K562 (cell line): ENCODE data around the gene LANCL3. TPM values are rescaled to one million over a fixed set of nuclear protein-coding genes. Genes with fewer than 3 reads are reported as not detected.

ENCODE experiments used
- C11orf30 ChIP-seq: fragments of 450-650 bp; IDR thresholded peaks from 2 replicates; pipeline ENCODE4 v1.6.1; 2016; ENCODE audit warnings: low read depth, mild to moderate bottlenecking
- CBX2 ChIP-seq: fragments of 200-600 bp; sonication (generic); IDR thresholded peaks from one replicate; pipeline ENCODE4 v1.6.1; 2012; ENCODE audit warnings: mild to moderate bottlenecking, low read length, inconsistent platforms; ENCODE audit not compliant: insufficient read depth, poor library complexity, severe bottlenecking
- CCNT2 ChIP-seq: IDR thresholded peaks from 2 replicates; pipeline ENCODE4 v1.6.1; 2011; ENCODE audit warnings: borderline replicate concordance, low read depth, mild to moderate bottlenecking, moderate library complexity, mixed read lengths, low read length; ENCODE audit not compliant: insufficient read length; ENCODE audit errors: extremely low read depth
- GABPB1 ChIP-seq: sonication (generic); formaldehyde crosslinking; IDR thresholded peaks from 2 replicates; pipeline ENCODE4 v1.8.0; 2022; ENCODE audit warnings: mild to moderate bottlenecking, missing genetic modification reagents
- KAT8 ChIP-seq: fragments of 450-650 bp; IDR thresholded peaks from 2 replicates; pipeline ENCODE4 v1.6.1; 2016; ENCODE audit warnings: low read depth, mild to moderate bottlenecking
- MAX ChIP-seq: sonication (generic); formaldehyde crosslinking; IDR thresholded peaks from 2 replicates; pipeline ENCODE4 v1.9.0; 2022; ENCODE audit warnings: mild to moderate bottlenecking, missing genetic modification reagents
- MGA ChIP-seq: fragments of 450-650 bp; IDR thresholded peaks from 2 replicates; pipeline ENCODE4 v1.6.1; 2016; ENCODE audit warnings: mild to moderate bottlenecking, moderate library complexity
- NR4A1 ChIP-seq, 2 experiments: fragments of 250-450 bp in 1 of 2; fragments of 450-650 bp in 1 of 2; sonication (Bioruptor Pico) in 1 of 2; IDR thresholded peaks; 2 replicates each; pipeline versions ENCODE4 v1.4.0 to v1.6.1; 2016 to 2020; ENCODE audit warnings: mild to moderate bottlenecking in 2 of 2, missing compliant biosample characterization in 1 of 2, missing genetic modification characterization in 1 of 2, moderate library complexity in 1 of 2
- PCBP2 ChIP-seq: fragments of 200-400 bp; formaldehyde crosslinking; IDR thresholded peaks from 2 replicates; pipeline ENCODE4 v1.6.1; 2018; ENCODE audit warnings: low read length, low read depth, mild to moderate bottlenecking, moderate library complexity; ENCODE audit not compliant: poor library complexity, severe bottlenecking
- RCOR1 ChIP-seq, 2 experiments: IDR thresholded peaks; 2 replicates each; pipeline ENCODE4 v1.6.1; 2012; ENCODE audit warnings: low read depth in 2 of 2, low read length in 2 of 2, borderline replicate concordance in 1 of 2, improper control_type of control experiment in 1 of 2
- ZNF274 ChIP-seq: IDR thresholded peaks from 2 replicates; pipeline ENCODE4 v1.6.1; 2011; ENCODE audit warnings: low read depth, mild to moderate bottlenecking, low read length, moderate library complexity, borderline replicate concordance
- ZNF696 ChIP-seq: fragments of 250-450 bp; sonication (Bioruptor Pico); conservative IDR thresholded peaks from 2 replicates; pipeline ENCODE4 v1.4.0; 2020; ENCODE audit warnings: mild to moderate bottlenecking, moderate library complexity
- polyA plus RNA-seq, 8 experiments: library from polyadenylated mRNA; depleted of rRNA in 4 of 8; stranded (reverse) in 5 of 8; unstranded in 3 of 8; fragments of >200 nt; fragmentation: Nextera tagmentation in 2 of 8; fragmentation: Illumina TruSeq in 1 of 8; extraction: Ambion mirVana in 2 of 8; extraction: Trizol in 1 of 8; gene quantifications; 2 replicates each; pipeline versions ENCODE4 v1.2.1 to v1.2.3, GENCODE V29; 2011 to 2014; ENCODE audit warnings: inconsistent platforms in 1 of 8, missing spikeins in 1 of 8
- total RNA-seq, 7 experiments: library from RNA; depleted of rRNA in 6 of 7; stranded (reverse); fragments of >200 nt in 6 of 7; fragmentation: Illumina TruSeq in 2 of 7; extraction: Trizol in 2 of 7; gene quantifications; 2 replicates each; pipeline versions ENCODE4 v1.2.1 to v1.2.3, GENCODE V29; 2011 to 2021; ENCODE audit warnings: low replicate concordance in 1 of 7

Gene LANCL3
- total and polyA plus RNA-seq, 9 of the 15 experiments (the other 6 are each of a cell fraction or from before 2014, with no cell fraction given), result 0.41 to 1.5 (median 0.58) TPM

GRCh38 chrX:37685381-37686359 is 114.2 kb downstream of the LANCL3 start, which contains the start of gene XK (continued):
- TF ChIP-seq MGA (peak; percentile 97), ZNF274 (no peak), PCBP2 (no peak), ZNF696 (no peak), C11orf30 (peak; percentile 66; the same call in 1 of the 2 replicates), CBX2 (no peak), MAX (peak; percentile 83), RCOR1 (IDR thresholded peaks at IDR 0.05; ENCODE audit: borderline replicate concordance in 1 of 2, low read depth in 2 of 2, low read length in 2 of 2) (0 out of 4 replicates have a peak, but pooled peaks of 1 of the 2 experiments have one; percentile 34), NR4A1 (CRISPR knock-in tag; IDR thresholded peaks at IDR 0.05) (no peak), NR4A1 (tag; IDR thresholded peaks at IDR 0.05) (no peak), CCNT2 (peak; percentile 22), KAT8 (no peak), GABPB1 (CRISPR knock-in tag) (peak; percentile 38)
